ENCODE results near the gene FBXO9. TPM values are rescaled to one million over a fixed set of nuclear protein-coding genes. Genes with fewer than 3 reads are reported as not detected.
"Not testable (repeated sequence)": the region's sequence is repeated elsewhere in the genome, so short reads cannot be mapped to it uniquely, and the experiment has no call there.

Gene FBXO9
- total RNA-seq, 1 donor from 2014 or later, result 38.2 TPM

DNA sequence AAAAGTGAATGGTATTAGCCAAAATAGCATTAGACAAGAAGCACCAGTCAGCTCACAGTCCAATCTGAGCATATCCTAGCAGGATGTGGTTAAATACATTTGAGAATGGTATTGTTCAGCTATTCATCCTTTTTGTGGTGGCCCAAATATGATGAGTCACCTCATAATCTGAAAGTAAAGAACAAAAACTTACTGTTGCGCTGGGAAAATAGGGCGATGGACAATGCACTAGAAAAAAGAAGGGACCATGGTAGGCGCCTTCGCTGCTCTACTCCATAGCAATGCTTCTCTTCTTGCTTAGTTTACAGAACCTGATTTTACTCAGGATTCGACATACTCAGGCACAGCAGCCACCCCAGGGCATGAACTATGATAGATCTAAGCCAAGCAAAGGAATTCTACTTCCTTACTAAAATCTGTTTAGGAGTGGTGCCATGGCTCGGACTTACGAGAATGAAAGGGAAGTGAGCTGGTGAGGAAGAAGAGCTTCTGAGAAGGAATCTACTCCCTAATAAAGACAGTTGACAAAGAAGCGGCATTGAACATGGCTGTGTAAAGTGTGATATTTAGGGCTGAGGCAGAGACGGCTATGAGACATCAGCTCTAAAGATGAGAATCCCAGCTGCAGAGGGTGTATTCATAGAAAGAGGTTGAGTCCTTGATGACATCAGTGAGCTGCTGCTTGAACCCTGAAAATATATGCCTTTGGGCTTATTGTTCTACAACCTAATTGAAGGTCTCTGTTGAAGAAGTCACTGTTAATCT lies 16.6 kb upstream of the FBXO9 start:
- no peak for DNase-seq

DNA sequence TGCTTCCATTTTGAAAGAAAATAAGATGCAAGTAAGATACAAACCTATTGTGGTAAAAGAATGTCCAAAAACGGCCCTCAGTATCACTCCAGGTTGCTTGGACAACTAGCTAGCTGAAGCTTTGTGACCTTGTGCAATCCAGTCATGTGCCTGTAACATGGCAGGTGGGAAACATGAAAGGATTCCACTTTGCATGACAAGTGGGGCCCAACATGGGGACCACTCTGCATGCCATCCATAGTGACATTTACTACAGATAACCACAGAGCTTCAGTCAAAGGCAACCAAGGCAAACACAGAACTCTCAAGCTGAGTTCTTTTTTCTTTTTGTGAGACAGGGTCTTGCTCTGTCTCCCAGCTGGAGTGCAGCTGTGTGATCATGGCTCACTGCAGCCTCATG lies 15.8 kb upstream of the FBXO9 start:
- no peak for DNase-seq

DNA sequence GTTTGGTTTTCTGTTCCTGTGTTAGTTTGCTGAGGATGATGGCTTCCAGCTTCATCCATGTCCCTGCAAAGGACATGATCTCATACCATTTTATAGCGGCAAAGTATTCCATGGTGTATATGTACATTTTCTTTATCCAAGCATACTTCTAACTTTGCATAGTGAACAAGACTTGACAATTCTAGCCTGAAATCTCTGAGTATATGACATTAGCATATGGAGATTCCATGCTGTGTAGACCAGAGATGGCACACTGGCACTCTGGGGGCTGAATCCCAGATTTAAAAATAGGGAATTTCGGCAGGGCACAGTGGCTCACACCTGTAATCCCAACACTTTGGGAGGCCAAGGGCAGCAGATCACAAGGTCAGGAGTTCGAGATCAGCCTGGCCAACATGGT lies 13.1 kb upstream of the FBXO9 start:
- DNase-seq, result not testable (repeated sequence)

DNA sequence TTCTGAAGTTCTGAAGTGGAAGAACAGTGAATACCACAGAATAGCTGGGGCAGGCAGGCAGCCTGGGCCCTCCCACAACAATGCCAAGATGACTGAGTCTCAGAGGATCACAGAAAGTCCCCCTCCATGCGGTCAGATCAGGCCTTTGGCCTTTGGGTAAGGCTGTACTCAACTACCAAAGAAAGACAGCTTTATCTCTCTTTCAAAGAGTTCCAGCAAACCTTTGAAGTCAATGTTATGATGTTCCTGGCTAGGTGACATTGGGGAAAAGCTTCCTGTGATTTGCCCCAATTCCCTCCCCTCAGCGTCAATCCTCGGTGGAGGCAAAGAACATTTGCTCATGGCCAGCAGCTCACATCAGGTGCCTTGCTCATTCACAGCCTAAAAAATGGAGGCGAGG lies 10.7 kb upstream of the FBXO9 start:
- DNase-seq, result no peak

DNA sequence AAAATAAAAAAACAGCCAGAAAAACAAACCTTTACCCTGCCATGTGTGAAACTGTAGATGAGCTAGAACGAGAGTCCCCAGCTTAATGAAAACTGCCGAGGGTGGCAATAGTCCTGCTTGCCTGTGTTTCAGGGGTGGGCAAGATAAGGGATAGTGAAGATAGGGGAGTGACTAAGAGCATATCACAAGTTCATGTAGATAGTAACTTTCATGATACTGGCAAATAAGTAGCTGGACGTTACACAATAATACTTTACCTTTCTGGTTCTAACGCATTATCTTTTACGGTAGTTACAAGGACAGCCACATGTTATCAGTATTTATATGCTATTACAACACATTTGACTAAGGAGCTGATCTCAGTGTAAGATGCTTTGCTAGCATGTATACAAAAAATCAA lies 9.3 kb upstream of the FBXO9 start:
- DNase-seq, result no peak

DNA sequence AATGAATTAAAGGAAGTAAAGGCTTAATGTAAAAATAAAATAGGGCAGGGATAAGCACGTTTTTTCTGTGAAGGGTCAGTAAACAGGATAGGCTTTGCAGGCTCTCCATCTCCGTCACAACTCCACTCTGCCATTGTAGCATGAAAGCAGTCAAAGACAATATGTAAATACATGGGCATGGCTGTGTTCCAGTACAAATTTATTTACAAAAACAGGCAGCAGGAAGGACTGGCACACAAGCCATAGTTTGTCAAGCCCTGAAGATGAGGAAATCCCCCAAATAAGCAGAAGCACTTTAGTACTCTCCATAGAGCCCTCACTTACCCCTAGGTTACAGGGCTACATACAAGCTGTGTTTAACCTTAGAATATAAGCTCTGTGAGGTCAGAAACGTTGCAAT lies 8.9 kb upstream of the FBXO9 start:
- DNase-seq, result no peak

DNA sequence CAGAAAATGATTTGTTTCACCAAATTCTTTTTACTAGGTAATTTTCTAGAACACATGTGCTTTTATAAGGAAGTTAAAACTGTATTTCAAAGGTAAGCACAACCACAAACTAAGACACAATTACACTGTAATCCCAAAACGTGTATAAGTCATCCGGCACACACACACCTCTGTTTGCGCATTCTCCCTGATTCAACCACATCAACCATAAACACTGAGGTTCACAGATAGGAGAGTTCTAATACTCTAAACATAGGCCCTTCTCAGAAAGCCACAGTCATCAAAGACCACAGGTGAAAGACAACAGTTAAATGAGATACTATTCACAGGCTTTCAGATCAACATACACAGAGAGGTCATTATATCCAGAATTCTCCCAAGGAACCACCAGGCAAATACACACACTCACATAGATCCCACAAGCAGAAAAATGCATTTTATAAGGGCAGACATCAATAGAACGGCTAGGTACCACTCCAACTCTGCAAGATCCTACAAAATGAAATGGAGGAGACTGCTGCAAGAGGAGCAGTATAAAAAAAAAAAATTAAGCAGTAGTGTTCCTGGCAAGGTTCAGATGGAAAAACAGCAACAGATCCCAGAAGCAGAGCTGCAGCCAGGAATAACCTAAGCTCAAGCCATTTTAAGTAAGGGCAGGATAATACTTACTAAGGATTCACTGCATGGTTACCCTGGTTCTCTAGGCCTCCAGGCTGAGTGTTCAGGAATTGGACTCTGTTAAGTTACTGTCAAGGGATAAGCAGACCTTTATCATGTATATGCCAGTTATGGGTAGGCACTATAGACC lies 6.6 kb upstream of the FBXO9 start:
- peak; percentile 50 for DNase-seq

DNA sequence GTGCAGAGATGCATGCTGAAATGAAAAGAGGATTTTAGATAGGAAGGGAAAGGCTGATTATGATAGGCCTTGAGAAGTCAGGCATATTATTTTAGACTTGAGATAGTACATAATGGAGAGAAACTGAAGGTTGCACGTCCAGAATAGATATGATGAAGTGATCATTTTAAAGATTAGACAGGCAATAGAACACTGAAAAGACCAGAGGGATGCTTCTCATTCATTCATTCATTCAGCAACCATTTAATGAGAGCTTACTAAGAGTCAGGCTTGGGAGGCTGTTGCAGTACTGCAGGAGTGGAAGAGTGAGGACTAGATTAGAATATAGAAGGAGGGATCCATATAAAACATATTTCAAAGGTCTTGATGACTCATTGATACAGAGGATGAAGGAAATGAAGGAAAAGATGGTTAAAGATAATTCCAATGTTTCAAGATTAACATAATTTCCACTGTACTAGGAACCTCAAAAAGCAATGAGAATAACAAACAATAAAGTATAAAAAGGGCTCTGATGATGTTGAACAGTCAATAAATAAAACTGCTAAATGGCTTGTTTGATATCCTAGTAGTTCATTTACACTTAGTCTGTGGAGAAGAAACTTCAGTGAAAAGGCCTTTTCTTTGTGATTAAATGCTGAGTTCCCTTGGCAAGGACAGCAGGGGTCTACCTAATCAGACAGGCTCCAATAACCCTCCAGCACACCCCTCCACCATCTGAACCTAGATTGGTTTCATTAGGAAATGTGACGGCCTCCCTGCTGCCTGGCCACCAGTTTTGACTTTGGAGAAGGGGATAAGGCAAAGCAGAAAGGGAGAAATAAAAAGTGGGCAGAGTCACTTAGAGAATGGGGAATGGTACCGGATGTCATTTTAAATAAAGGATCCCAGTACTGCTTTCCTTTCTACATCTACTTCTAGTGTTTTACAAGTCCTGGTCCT lies 5.3 kb upstream of the FBXO9 start:
- peak; percentile 12 for DNase-seq

DNA sequence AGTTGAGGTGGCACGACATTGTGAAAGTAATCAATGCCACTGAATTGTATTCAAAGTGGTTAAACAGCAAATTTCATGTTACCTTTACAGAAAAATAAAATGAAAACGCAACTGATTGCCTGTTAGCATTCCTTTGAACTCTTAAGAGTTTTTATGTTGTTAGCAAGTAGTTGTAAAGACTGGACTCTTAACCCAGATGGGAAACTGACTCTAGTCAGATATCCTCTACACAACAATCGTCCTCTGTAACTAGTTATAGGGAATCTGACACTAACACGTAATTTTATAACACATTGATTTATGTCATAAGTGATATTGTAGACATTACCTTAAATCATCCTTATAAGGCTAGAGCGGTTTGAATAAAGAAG lies 3.0 kb upstream of the FBXO9 start:
- DNase-seq, result peak; percentile 28

DNA sequence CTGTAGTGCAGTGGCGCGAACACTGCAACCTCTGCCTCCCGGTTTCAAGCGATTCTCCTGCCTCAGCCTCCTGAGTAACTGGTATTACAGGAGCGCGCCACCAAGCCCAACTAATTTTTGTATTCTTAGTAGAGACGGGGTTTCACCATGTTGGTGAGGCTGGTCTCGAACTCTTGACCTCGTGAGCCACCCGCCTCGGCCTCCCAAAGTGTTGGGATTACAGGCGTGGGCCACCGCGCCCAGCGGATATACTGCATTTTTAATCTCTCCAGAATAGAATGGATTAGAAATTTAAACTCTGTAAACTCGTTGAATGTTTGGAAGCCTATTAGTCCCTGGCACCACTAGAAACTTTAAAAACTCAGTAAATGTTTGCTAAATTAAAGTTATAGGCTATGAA lies 949 bp upstream of the FBXO9 start:
- DNase-seq, result not testable (repeated sequence)

DNA sequence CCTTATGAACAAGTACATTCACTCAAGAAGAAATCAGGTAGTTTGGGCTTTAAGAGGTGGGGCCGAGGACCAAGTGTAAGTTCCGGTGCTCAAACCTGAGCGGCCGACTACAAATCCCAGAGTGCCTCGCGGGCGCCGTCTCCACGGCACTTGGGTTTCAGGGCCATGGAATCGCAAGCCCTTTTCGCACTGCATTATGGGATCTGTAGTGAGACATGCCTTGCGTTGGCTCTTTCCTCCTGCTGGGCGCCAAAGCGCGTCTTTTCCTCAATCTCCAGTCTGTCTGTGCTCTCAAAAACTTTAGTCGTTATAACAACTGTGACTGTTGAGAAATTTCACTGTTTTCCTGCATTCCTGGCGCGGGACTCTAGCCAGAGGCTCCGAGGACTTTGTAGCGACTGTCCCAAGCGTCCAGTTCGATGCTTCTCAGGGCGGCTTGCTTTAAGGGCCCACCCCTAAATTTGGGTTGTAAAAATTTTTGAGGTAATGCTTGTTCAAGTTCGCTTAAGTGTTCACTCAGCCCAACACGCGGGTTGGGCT lies 408 bp upstream of the FBXO9 start:
- DNase-seq, result peak; percentile 99

DNA sequence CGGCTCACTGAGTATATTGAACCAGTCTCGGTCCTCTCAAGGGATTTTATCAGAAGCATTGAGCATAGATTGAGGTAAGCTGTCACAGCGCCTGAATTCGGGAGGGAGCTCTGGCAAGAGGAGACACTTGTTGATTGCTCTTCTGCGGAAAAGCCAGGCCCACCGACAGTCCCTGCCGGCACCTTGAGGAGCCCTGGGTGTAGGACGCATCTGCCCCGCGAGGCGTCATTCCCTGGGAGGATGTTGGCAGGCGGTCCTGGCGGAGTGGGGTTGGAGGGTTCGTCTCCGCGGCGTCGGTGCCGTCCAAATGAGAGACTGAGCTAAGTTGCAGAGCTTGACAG lies 843 bp downstream of the FBXO9 start:
- DNase-seq, result peak; percentile 57

DNA sequence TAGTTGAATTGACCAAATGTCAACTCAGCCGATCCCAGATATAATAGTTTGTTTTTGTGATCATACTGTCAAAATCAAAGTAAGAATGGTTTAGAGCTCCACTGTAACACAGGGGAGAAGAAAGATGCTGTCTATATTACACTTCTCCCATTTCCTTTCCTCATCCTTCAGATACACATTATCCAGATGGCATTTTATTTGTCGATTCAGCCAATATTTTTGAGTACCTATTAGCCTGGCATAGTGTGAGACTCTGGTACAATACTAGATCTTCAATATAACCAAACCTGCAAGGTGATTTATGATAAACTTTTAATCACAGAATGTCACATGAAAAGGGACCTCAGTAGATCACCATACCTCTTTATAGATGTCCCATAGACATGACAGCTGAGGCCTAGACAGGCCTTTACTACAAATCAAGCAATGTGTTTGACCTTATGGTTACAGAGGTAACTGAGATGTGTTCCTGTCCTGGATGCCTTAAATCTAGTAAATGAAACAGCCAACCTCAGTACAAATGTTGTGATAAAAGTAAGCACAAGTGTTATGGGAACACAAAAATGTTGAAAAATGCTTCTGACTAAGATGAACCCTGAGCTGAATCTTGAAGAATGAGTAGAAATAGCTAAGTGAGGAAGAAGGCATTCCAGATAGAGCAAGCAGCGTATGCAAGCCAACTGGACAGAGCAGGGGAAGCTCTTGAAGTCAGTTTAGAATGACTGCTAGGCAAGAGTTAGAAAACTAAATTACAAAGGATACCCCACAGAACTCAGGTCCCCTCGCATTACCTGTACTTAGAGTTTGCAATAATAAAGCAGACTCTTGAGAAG lies 1.9 kb downstream of the FBXO9 start:
- DNase-seq, result no peak

DNA sequence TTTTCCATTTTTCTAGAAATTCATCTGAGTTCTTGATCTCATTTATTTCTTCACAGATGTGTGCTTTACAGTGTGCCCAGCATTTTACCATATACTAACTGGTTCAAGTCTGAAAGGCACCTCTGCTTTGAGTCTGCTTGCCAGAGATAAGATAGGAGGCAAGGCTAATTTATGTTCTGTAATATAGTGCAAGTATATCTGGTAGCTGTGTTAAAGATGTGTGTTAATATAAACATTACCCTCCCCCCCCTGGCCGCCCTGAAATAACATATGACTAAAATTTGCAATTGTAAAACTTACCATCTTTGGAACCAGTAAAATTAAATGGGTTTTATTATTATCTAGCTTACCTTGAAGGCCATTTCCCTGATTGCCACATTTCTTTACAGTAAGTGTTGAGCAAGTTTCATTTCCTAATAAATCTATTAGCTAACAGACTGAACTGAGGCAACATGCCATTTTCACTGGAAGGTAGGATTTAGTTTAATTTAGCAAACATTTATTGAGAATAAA lies 2.7 kb downstream of the FBXO9 start:
- no peak for DNase-seq

DNA sequence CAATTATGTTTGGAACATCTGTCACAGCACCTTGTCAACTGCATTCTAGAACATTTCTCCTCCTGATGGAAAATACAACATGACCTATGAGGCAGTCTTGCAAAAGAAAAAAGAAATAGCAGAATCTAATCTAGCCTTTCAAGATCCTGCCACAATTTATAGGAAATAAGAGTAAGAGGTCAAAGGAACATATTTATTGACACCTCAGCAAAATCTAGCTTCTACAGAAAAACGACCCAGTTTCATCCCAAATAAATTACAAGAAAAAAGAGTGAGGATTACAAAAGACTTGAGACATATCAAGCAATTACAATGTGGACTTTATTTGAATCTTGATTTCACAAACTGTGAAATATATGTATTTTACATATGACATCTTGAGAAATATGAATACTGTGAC lies 4.2 kb downstream of the FBXO9 start:
- DNase-seq, result no peak

DNA sequence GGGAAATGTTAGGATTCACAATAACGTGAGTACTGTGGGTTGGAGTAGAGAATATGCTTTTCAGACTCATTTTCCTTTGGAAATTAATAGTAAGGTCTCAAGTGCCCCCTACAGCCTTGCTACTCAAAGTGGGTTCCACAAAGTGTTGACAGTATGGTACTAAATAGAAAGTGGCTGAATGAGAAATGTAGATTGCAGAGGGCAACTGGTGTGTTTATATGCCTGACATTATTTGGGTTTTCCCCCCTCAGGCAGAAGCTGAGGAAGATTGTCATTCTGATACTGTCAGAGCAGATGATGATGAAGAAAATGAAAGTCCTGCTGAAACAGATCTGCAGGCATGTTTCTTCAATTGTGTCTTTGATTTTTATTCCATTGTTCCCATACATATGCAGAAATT lies 5.6 kb downstream of the FBXO9 start:
- no peak for DNase-seq

DNA sequence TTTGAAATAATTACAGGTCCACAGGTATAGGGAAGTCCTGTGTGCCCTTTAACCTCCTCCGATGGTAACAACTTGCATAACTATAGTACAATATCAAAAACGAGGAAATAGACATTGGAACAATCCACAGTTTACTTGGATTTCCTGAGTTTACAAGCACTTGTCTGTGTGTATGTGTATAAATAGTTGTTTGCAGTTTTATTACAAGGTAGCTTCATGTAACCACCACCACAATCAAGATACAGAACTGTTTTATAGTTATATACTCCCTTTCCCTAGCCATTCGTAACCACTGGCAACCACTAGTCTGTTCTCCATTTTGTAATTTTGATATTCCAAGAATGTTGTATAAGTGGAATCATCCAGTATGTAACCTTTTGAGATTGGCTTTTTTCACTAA lies 9.1 kb downstream of the FBXO9 start:
- no peak for DNase-seq

DNA sequence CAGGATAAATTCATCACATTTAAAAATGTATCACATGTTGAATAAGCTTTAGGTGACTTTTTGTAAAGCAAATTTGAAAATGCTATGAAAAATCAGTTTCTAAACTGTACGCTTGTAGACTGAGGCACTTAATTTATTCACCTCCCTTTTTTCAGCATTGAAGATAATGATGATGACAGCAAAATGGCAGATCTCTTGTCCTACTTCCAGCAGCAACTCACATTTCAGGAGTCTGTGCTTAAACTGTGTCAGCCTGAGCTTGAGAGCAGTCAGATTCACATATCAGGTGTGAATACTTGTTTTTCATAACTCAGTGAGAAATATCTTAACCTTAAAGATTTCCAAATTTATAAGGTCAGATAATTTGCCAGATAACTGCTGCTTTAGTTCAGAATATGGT lies 15.6 kb downstream of the FBXO9 start:
- DNase-seq, result no peak

DNA sequence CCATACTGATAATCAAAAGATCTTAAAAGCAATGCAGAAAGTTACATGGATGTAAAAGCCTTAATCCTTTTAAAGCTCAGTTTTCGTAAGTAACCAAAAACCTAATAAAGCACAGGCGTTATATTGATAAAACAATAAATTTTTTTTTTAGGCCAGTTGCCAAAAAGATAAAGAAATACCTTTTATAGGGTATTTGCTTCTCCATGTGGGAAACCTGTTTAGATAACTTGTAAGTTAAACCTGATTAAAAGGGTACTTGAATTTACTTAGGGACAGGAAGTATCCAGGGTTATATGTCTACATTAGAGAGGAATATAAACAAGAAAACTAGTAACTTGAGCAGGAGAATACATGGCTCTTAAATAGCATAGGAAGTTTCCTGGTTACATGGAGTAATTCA lies 21.1 kb downstream of the FBXO9 start:
- DNase-seq, result no peak

DNA sequence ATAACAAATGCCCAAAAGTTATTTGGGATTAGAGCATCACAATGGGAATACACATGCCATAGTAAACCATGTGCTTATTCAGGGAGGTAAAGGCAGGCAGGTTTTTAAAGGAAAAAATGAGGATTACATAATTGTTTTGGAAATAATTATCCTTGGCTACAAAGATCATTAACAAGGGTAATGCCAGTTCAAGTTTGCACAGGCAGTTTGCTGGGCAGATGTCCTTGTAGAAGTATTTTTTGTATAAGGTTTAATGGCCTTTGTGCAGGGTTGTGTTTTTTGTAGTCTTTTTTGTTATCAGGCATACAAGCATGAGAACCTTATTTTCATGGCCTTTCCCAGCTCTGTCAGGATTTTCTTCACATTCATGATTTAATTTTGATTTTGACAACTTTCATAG lies 24.7 kb downstream of the FBXO9 start:
- no peak for DNase-seq

DNA sequence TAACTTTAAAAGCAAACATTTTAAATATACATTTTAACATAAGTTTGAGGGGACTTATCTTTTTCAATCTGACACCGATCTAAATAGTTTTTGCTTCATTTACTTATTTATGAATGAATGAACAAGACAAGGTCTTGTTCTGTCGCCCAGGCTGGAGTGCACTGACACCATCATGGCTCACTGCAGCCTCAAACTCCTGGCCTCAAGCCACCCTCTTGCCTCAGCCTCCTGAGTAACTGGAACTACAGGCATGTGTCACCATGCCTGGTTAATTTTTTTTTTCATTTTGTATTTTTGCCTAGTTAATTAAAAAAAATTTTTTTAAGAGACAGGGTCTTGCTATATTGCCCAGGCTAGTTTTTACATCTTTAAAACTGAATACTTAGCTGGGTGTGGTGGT lies 25.4 kb downstream of the FBXO9 start:
- no peak for DNase-seq

DNA sequence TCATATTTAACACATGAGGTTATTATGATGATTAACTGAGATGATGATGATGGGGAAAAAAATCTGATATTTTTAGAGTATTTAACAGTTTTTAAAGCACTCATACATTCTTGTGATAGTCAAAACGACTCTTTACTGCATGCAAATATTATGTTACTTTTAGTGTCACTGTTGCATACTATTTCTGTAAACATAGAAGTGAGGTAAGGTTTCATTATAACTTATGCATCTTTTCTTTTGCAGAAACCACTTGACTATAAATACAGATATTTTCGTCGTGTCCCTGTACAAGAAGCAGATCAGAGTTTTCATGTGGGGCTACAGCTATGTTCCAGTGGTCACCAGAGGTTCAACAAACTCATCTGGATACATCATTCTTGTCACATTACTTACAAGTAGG lies 30.1 kb downstream of the FBXO9 start:
- no peak for DNase-seq

Data from tongue (tissue), 2 donors.